K562 (cell line): ENCODE results near the gene FAM124B. TPM values are rescaled to one million over a fixed set of nuclear protein-coding genes. Genes with fewer than 3 reads are reported as not detected.
A peak's percentile ranks its signal among the peaks of the same experiment; 100 is the strongest.

Experiments used
- ATAC-seq: fragments of 200-7000 bp; cut with Tn5 transposase; 3 replicates; pipeline ENCODE4 v1.9.1; 2020; ENCODE audit warnings: moderate library complexity
- BruUV-seq: library from RNA; stranded (reverse); fragments of 400-500 nt; replicated peaks from 2 replicates; lab custom pipeline; 2021; lab: Mats Ljungman, UMichigan
- CTCF ChIA-PET: fragments of 300-600 bp; formaldehyde crosslinking; extraction: SDS; loops from one replicate; lab custom pipeline; 2021; ENCODE audit warnings: low intra/inter-chr PET ratio; lab: Yijun Ruan, JAX
- POLR2A ChIA-PET: fragments of 300-600, 350-650 bp; sonication (Branson Sonifier 250); formaldehyde crosslinking; extraction: SDS; loops from one replicate; lab custom pipeline; 2021; ENCODE audit warnings: antibody characterized with exemption, inconsistent platforms; lab: Yijun Ruan, JAX
- DNase-seq, 4 experiments: peaks; one replicate each; pipeline versions ENCODE4 v3.0.0 to v3.0.0-alpha.2; 2011 to 2018; ENCODE audit warnings: low spot score in 3 of 4, mixed read lengths in 3 of 4; ENCODE audit errors: extremely low read depth in 1 of 4
- FAIRE-seq: peaks from 2 replicates; lab custom pipeline; 2011; peaks lifted over from hg19 to GRCh38; lab: Jason Lieb, UNC
- H2AFZ ChIP-seq: 2 replicates; pipeline ENCODE4 v1.6.0; 2011; ENCODE audit warnings: low read depth, low read length, control low read depth, inconsistent platforms
- H3K27ac ChIP-seq: fragments of 200-600 bp; 3 replicates; pipeline ENCODE4 v1.8.0; 2011; ENCODE audit warnings: low read depth, mild to moderate bottlenecking, control low read depth, inconsistent platforms, low read length, moderate library complexity, mixed read lengths; ENCODE audit errors: extremely low read depth
- H3K27me3 ChIP-seq, 2 experiments: fragments of 300-600 bp in 1 of 2; 2 replicates in 1 of 2; 3 replicates in 1 of 2; pipeline versions ENCODE4 v1.6.0 to v1.8.0; 2011; ENCODE audit warnings: inconsistent platforms in 2 of 2, low read length in 2 of 2, mild to moderate bottlenecking in 1 of 2, mixed read lengths in 1 of 2, moderate library complexity in 1 of 2; ENCODE audit not compliant: control insufficient read depth in 2 of 2, insufficient read depth in 2 of 2
- H3K36me3 ChIP-seq: fragments of 300-600 bp; 3 replicates; pipeline ENCODE4 v1.8.0; 2011; ENCODE audit warnings: mild to moderate bottlenecking, low read length, inconsistent platforms; ENCODE audit not compliant: control insufficient read depth, insufficient read depth
- H3K4me1 ChIP-seq, 2 experiments: fragments of 200-600 bp in 1 of 2; replicated peaks in 1 of 2; 2 replicates in 1 of 2; 3 replicates in 1 of 2; pipeline versions ENCODE4 v1.5.1 to v1.8.0; 2011; ENCODE audit warnings: inconsistent platforms in 2 of 2, low read length in 2 of 2, mild to moderate bottlenecking in 1 of 2, mixed read lengths in 1 of 2, moderate library complexity in 1 of 2; ENCODE audit not compliant: control insufficient read depth in 2 of 2, insufficient read depth in 2 of 2
- H3K4me2 ChIP-seq: 2 replicates; pipeline ENCODE4 v1.6.1; 2011; ENCODE audit warnings: low read length, control low read depth, inconsistent platforms, mixed read lengths; ENCODE audit not compliant: insufficient read depth
- H3K4me3 ChIP-seq: fragments of 200-600 bp; sonication (generic), shearing (Covaris generic); 2 replicates; pipeline ENCODE4 v1.5.1; 2016; ENCODE audit warnings: control low read depth, inconsistent platforms
- H3K79me2 ChIP-seq: fragments of 200-600 bp; 3 replicates; pipeline ENCODE4 v1.8.0; 2011; ENCODE audit warnings: low read length, inconsistent platforms; ENCODE audit not compliant: control insufficient read depth, insufficient read depth
- H3K9ac ChIP-seq, 2 experiments: 2 replicates each; pipeline versions ENCODE4 v1.6.0 to v1.6.1; 2011; ENCODE audit warnings: low read depth in 2 of 2, low read length in 2 of 2, control low read depth in 1 of 2, inconsistent platforms in 1 of 2, mild to moderate bottlenecking in 1 of 2, mixed read lengths in 1 of 2; ENCODE audit not compliant: insufficient read depth in 1 of 2
- H3K9me1 ChIP-seq: one replicate; pipeline ENCODE4 v1.6.0; 2011; ENCODE audit warnings: inconsistent platforms, mild to moderate bottlenecking, low read length, moderate library complexity; ENCODE audit not compliant: control insufficient read depth, insufficient read depth
- H3K9me3 ChIP-seq: replicated peaks from 2 replicates; pipeline ENCODE4 v1.5.1; 2011; ENCODE audit warnings: low read depth, low read length, inconsistent platforms; ENCODE audit not compliant: control insufficient read depth, insufficient read depth
- H4K20me1 ChIP-seq: replicated peaks from 2 replicates; pipeline ENCODE4 v1.6.1; 2011; ENCODE audit warnings: low read length, inconsistent platforms, mixed read lengths; ENCODE audit not compliant: control insufficient read depth, insufficient read depth
- CTCF ChIP-seq, 3 experiments: IDR thresholded peaks in 2 of 3; conservative IDR thresholded peaks in 1 of 3; 2 replicates each; pipeline ENCODE4 v1.5.1; 2011 to 2012; ENCODE audit warnings: low read length in 3 of 3, mild to moderate bottlenecking in 3 of 3, control low read depth in 2 of 3, improper control_type of control experiment in 1 of 3, inconsistent platforms in 1 of 3, low read depth in 1 of 3, mixed read lengths in 1 of 3, moderate library complexity in 1 of 3; ENCODE audit not compliant: insufficient read depth in 2 of 3
- RAD21 ChIP-seq, 2 experiments: fragments of 250-450 bp in 1 of 2; fragments of 450-650 bp in 1 of 2; sonication (Bioruptor Pico) in 1 of 2; formaldehyde crosslinking in 1 of 2; IDR thresholded peaks in 1 of 2; conservative IDR thresholded peaks in 1 of 2; 2 replicates each; pipeline versions ENCODE4 v1.4.0 to v1.8.0; 2020 to 2022; ENCODE audit warnings: mild to moderate bottlenecking in 2 of 2, moderate library complexity in 1 of 2
- SMC3 ChIP-seq: conservative IDR thresholded peaks from 2 replicates; pipeline ENCODE4 v1.6.1; 2011; ENCODE audit warnings: low read depth, low read length, improper control_type of control experiment; ENCODE audit not compliant: insufficient read depth
- TEAD4 ChIP-seq, 2 experiments: sonication (generic) in 1 of 2; formaldehyde crosslinking in 1 of 2; IDR thresholded peaks; 2 replicates each; pipeline versions ENCODE4 v1.6.1 to v1.8.0; 2012 to 2022; ENCODE audit warnings: borderline replicate concordance in 1 of 2, inconsistent platforms in 1 of 2, low read length in 1 of 2, mild to moderate bottlenecking in 1 of 2, missing genetic modification reagents in 1 of 2
- WGBS: fragments of 100-300 bp; shearing (Covaris generic); methylation state at CpG from one replicate; pipeline ENCODE4 v1.1.6; 2016; ENCODE audit warnings: low coverage, mixed read lengths; ENCODE audit not compliant: insufficient coverage; ENCODE audit errors: missing lambda C conversion rate; 5-methylcytosine and 5-hydroxymethylcytosine counted together
- in situ Hi-C: fragments of 300-500 bp; cut with MboI; formaldehyde crosslinking; loops from 4 replicates; pipeline ENCODE4 v1.15.0; 2018; ENCODE audit warnings: inconsistent platforms, mixed read lengths
- intact Hi-C: fragments of 100-400 bp; cut with micrococcal nuclease; formaldehyde crosslinking; loops from 2 replicates; pipeline ENCODE4 v1.14.2; 2022
- polyA plus RNA-seq, 8 experiments: library from polyadenylated mRNA; depleted of rRNA in 4 of 8; stranded (reverse) in 5 of 8; unstranded in 3 of 8; fragments of >200 nt; fragmentation: Nextera tagmentation in 2 of 8; fragmentation: Illumina TruSeq in 1 of 8; extraction: Ambion mirVana in 2 of 8; extraction: Trizol in 1 of 8; gene quantifications; 2 replicates each; pipeline versions ENCODE4 v1.2.1 to v1.2.3, GENCODE V29; 2011 to 2014; ENCODE audit warnings: inconsistent platforms in 1 of 8, missing spikeins in 1 of 8
- total RNA-seq, 7 experiments: library from RNA; depleted of rRNA in 6 of 7; stranded (reverse); fragments of >200 nt in 6 of 7; fragmentation: Illumina TruSeq in 2 of 7; extraction: Trizol in 2 of 7; gene quantifications; 2 replicates each; pipeline versions ENCODE4 v1.2.1 to v1.2.3, GENCODE V29; 2011 to 2021; ENCODE audit warnings: low replicate concordance in 1 of 7

FAM124B gene
- total and polyA plus RNA-seq, 9 of the 15 experiments (the other 6 are each of a cell fraction or from before 2014, with no cell fraction given): 6.2 to 21.4 (median 9.3) TPM

GRCh38 chr2:224359569-224359968 is 42.3 kb downstream of the FAM124B start:
- H3K27me3 ChIP-seq: peaks cover 0 to 4% of the 10 kb centered on the region in 2 experiments; a peak in 1 of 5 replicates
- no peak overlapping the region for H3K9ac ChIP-seq
- no peak overlapping the region for H3K27ac ChIP-seq
- CTCF ChIA-PET: no interaction called here
- H3K9me1 ChIP-seq: no peaks in the 10 kb centered on the region
- no peak overlapping the region for H3K4me2 ChIP-seq
- DNase-seq (peak; percentile 21 to 39 (median 30)), FAIRE-seq (no peak), ATAC-seq (peak; percentile 91)
- H4K20me1 ChIP-seq: no peaks in the 10 kb centered on the region
- no peaks in the 10 kb centered on the region for H3K36me3 ChIP-seq
- in situ Hi-C loops (loop anchor here (10.0 kb wide), 1 partner anchor 415 kb away; no protein-coding TSS in a partner anchor), intact Hi-C loops (loop anchor here (2.0 to 10.0 kb wide), 3 partner anchors 41 to 645 kb away; no protein-coding TSS in a partner anchor)
- no peaks in the 10 kb centered on the region for H3K79me2 ChIP-seq
- 0% methylated on average over 3 of the region's 3 CpGs for WGBS
- POLR2A ChIA-PET: no interaction called here
- TF ChIP-seq CTCF (IDR thresholded peaks at IDR 0.05 in 2 of 3, conservative IDR thresholded peaks at IDR 0.05 in 1 of 3; ENCODE audit: insufficient read depth in 2 of 3, low read depth in 1 of 3, low read length in 3 of 3) (peak; percentile 42 to 55 (median 51); a peak in 5 of 6 replicates), RAD21 (CRISPR knock-in tag; conservative IDR thresholded peaks at IDR 0.05 in 1 of 2, IDR thresholded peaks at IDR 0.05 in 1 of 2) (peak in 1 of 2 experiments; percentile 38; a peak in 1 of 4 replicates), TEAD4 (IDR thresholded peaks at IDR 0.05; ENCODE audit: low read length) (no peak), TEAD4 (CRISPR knock-in tag; IDR thresholded peaks at IDR 0.05; ENCODE audit: borderline replicate concordance) (no peak), SMC3 (0 out of 2 replicates have a peak, but pooled peaks have one; percentile 23)
- BruUV-seq: no TSS peak
- H2AFZ ChIP-seq: no peak overlapping the region
- H3K4me3 ChIP-seq: no peak overlapping the region
- no peaks in the 10 kb centered on the region for H3K9me3 ChIP-seq
- no peaks in the 10 kb centered on the region for H3K4me1 ChIP-seq
